Fibroblast of villous mesenchyme (primary cell): ENCODE measurements around the gene NGF. TPM values are rescaled to one million over a fixed set of nuclear protein-coding genes. Genes with fewer than 3 reads are reported as not detected.

Source experiments
- DNase-seq: peaks from one replicate; pipeline ENCODE4 v3.0.0-alpha.2; 2010; ENCODE audit warnings: low read depth
- H3K4me3 ChIP-seq: 2 replicates; pipeline ENCODE4 v1.5.1; 2011; ENCODE audit warnings: low read depth, mild to moderate bottlenecking, low read length
- CTCF ChIP-seq: IDR thresholded peaks from 2 replicates; pipeline ENCODE4 v1.5.1; 2012; ENCODE audit warnings: low read depth, mild to moderate bottlenecking, low read length; ENCODE audit not compliant: insufficient read depth
- total RNA-seq: library from RNA; depleted of rRNA; stranded (reverse); fragments of >200 nt; gene quantifications from 2 replicates; pipeline ENCODE4 v1.2.3, GENCODE V29; 2012

NGF gene
- total RNA-seq, 1 donor, result 0.86 TPM

GRCh38 chr1:115293899-115294298 is 44.1 kb downstream of the NGF start:
- no peak overlapping the region for H3K4me3 ChIP-seq
- no peak for TF ChIP-seq CTCF
- no peak for DNase-seq

GRCh38 chr1:115293006-115293405 is 45.0 kb downstream of the NGF start:
- TF ChIP-seq CTCF, result no peak

GRCh38 chr1:115291741-115292140 is 46.3 kb downstream of the NGF start:
- H3K4me3 ChIP-seq, result no peak overlapping the region
- no peak for TF ChIP-seq CTCF
- no peak for DNase-seq

More at GRCh38 chr1:115293006-115293405, 45.0 kb downstream of the NGF start:
- DNase-seq, result no peak
- H3K4me3 ChIP-seq, result no peak overlapping the region

GRCh38 chr1:115289940-115290339 is 48.1 kb downstream of the NGF start:
- no peak for DNase-seq
- no peak for TF ChIP-seq CTCF
- no peak overlapping the region for H3K4me3 ChIP-seq

- DNase-seq, result no peak
- TF ChIP-seq CTCF, result no peak
- H3K4me3 ChIP-seq, result no peak overlapping the region
Measured at GRCh38 chr1:115288591-115289198, 49.4 kb downstream of the NGF start.

- no peak for TF ChIP-seq CTCF
- DNase-seq, result no peak
- no peak overlapping the region for H3K4me3 ChIP-seq
Measured at GRCh38 chr1:115286431-115287205, 51.4 kb downstream of the NGF start.
